BLaER1 (cell line): ENCODE results near the gene RBPJL.
A peak's percentile ranks its signal among the peaks of the same experiment; 100 is the strongest.

ENCODE experiments used
- H3K27ac ChIP-seq: shearing (Covaris generic); formaldehyde crosslinking; 2 replicates; pipeline ENCODE4 v1.8.1; 2022
- H3K27me3 ChIP-seq: shearing (Covaris generic); formaldehyde crosslinking; 2 replicates; pipeline ENCODE4 v1.8.1; 2022
- H3K36me3 ChIP-seq: shearing (Covaris generic); formaldehyde crosslinking; 2 replicates; pipeline ENCODE4 v1.8.1; 2022
- H3K4me1 ChIP-seq: shearing (Covaris generic); formaldehyde crosslinking; 2 replicates; pipeline ENCODE4 v1.8.1; 2022
- H3K4me2 ChIP-seq: shearing (Covaris generic); formaldehyde crosslinking; 2 replicates; pipeline ENCODE4 v1.8.1; 2022
- H3K4me3 ChIP-seq: shearing (Covaris generic); formaldehyde crosslinking; 2 replicates; pipeline ENCODE4 v1.8.1; 2022
- H3K9ac ChIP-seq: shearing (Covaris generic); formaldehyde crosslinking; 2 replicates; pipeline ENCODE4 v1.8.1; 2022
- H3K9me3 ChIP-seq: shearing (Covaris generic); formaldehyde crosslinking; 2 replicates; pipeline ENCODE4 v1.8.1; 2022
- H4K20me1 ChIP-seq: shearing (Covaris generic); formaldehyde crosslinking; 2 replicates; pipeline ENCODE4 v1.8.1; 2022
- Cebpa-rat ChIP-seq: shearing (Covaris generic); IDR thresholded peaks from 2 replicates; pipeline ENCODE4 v1.8.1; 2022

RBPJL gene

DNA sequence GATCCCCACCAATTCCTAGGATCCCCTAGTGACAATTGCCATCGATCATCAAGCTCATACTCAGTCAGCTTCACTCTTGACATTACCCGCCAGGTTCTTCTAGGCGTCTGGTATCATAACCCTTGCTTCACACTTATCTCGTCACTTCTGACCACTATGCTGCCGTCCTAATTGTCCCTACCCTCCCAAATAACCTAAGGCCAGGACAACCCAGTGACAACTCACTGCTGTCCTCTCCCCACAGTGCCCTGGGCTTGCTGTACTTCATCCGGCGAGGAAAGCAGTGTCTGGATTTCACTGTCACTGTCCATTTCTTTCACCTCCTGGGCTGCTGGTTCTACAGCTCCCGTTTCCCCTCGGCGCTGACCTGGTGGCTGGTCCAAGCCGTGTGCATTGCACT lies 60.0 kb downstream of the RBPJL start:
- no peak for TF ChIP-seq Cebpa-rat
- Histone ChIP-seq H3K4me1 (peaks cover 79% of the 10 kb centered on the region), H3K9me3 (no peaks in the 10 kb centered on the region), H3K4me3 (no peak overlapping the region), H3K27me3 (no peaks in the 10 kb centered on the region), H3K9ac (no peak overlapping the region), H4K20me1 (peaks cover 82% of the 10 kb centered on the region), H3K4me2 (peak overlapping the region; percentile 93), H3K36me3 (peaks cover 21% of the 10 kb centered on the region), H3K27ac (no peak overlapping the region)

DNA sequence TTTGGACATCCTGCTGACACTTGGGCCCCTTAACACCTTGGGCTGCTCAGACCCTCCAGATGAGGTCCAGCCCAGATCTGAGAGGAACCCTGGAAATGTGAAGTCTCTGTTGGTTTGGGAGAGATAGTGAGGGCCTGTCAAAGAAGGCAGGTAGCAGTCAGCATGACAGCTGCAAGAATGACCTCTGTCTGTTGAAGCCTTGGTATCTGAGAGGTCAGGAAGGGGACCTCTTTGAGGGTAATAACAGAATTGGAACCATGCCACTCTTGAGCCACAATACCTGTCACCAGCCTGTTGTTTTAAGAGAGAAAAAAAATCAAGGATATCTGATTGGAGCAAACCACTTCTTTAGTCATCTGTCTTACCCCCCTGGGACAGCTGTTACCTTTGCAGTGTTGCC lies 60.5 kb downstream of the RBPJL start:
- H3K27ac ChIP-seq, result no peak overlapping the region; the same call in 1 of the 2 replicates
- H3K9me3 ChIP-seq, result no peaks in the 10 kb centered on the region
- H3K4me2 ChIP-seq, result peak overlapping the region; percentile 93
- peaks cover 84% of the 10 kb centered on the region for H4K20me1 ChIP-seq
- H3K4me1 ChIP-seq, result peaks cover 74% of the 10 kb centered on the region
- no peak for TF ChIP-seq Cebpa-rat
- no peak overlapping the region for H3K4me3 ChIP-seq
- H3K36me3 ChIP-seq, result peaks cover 21% of the 10 kb centered on the region
- H3K27me3 ChIP-seq, result no peaks in the 10 kb centered on the region
- no peak overlapping the region for H3K9ac ChIP-seq
